Activated CD4-positive, alpha-beta T cell treated with anti-CD3 and anti-CD28 coated beads, Interleukin-2, amount 10 ng/mL, durations not matched to agents 7 days and 5 days (primary cell): ENCODE data around the gene UBAC1. TPM values are rescaled to one million over a fixed set of nuclear protein-coding genes. Genes with fewer than 3 reads are reported as not detected.
A peak's percentile ranks its signal among the peaks of the same experiment; 100 is the strongest.

Experiments used
- CTCF ChIA-PET: fragments of 350-600 bp; sonication (Branson Sonifier 250); formaldehyde crosslinking; loops from one replicate; lab custom pipeline; 2021; ENCODE audit warnings: antibody characterized with exemption; lab: Charles Lee
- POLR2A ChIA-PET: fragments of 350-600 bp; sonication (Branson Sonifier 250); formaldehyde crosslinking; loops from one replicate; lab custom pipeline; 2021; ENCODE audit warnings: antibody characterized with exemption; lab: Charles Lee
- DNase-seq: peaks from one replicate; pipeline ENCODE4 v3.0.0-alpha.2; 2020
- H3K27ac Mint-ChIP-seq: one replicate; pipeline ENCODE4 v1.8.0; 2021; ENCODE audit warnings: mild to moderate bottlenecking, moderate library complexity, mixed read lengths
- H3K27me3 Mint-ChIP-seq: one replicate; pipeline ENCODE4 v1.8.0; 2021; ENCODE audit warnings: mixed read lengths
- H3K36me3 Mint-ChIP-seq: one replicate; pipeline ENCODE4 v1.8.0; 2021; ENCODE audit warnings: low read depth, mixed read lengths
- H3K4me1 Mint-ChIP-seq: one replicate; pipeline ENCODE4 v1.8.0; 2021; ENCODE audit warnings: mixed read lengths
- H3K4me3 Mint-ChIP-seq: one replicate; pipeline ENCODE4 v1.8.0; 2021; ENCODE audit warnings: mild to moderate bottlenecking, moderate library complexity, mixed read lengths
- H3K9me3 Mint-ChIP-seq: one replicate; pipeline ENCODE4 v1.8.0; 2021; ENCODE audit warnings: mixed read lengths
- total RNA-seq, 2 experiments: library from RNA; stranded (reverse); gene quantifications; one replicate each; pipeline ENCODE4 v1.2.3, GENCODE V29; 2021

The UBAC1 gene, protein sequence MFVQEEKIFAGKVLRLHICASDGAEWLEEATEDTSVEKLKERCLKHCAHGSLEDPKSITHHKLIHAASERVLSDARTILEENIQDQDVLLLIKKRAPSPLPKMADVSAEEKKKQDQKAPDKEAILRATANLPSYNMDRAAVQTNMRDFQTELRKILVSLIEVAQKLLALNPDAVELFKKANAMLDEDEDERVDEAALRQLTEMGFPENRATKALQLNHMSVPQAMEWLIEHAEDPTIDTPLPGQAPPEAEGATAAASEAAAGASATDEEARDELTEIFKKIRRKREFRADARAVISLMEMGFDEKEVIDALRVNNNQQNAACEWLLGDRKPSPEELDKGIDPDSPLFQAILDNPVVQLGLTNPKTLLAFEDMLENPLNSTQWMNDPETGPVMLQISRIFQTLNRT
- 10 to 100 TPM; 29.7 to 32.6 TPM for total RNA-seq

DNA sequence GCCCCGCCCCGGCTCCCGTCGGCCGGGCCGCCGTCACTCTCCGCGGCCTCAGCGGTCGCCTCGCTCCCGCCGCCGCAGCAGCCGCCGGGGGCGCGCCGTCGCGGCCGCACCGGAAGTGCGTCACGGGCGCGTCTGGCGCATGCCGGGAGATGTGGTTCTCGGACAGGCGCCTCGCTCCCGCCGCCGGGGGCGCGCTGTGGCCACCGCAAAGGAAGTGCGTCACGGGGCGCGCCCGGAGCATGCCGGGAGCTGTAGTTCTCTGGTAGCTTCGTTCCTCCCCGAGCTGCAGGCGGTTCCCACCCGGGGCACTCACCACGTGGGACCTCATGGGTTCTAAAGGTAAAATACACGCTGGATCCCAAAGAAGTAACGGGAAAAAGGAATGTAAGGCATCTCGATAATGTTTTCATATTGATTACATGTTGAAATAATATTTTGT lies at the start of gene UBAC1:
Gene UBAC1, minus strand, starts transcription at position 97 of the 439 bp plus-strand sequence. CDS start 211 bp downstream, outside the sequence.
- Mint-ChIP-seq H3K27me3 (no peaks in the 10 kb centered on the region), H3K36me3 (no peaks in the 10 kb centered on the region), H3K27ac (peak within 1 kb of the TSS; percentile 83), H3K4me3 (peak within 1 kb of the TSS; percentile 82), H3K4me1 (peaks cover 21% of the 10 kb centered on the region), H3K9me3 (no peaks in the 10 kb centered on the region)
- DNase-seq = peak; percentile 93
- ChIA-PET CTCF (interaction anchor here (0.7 to 1.7 kb wide), 5 partner anchors 9 to 402 kb away, joined by 3 to 4 read pairs (median 3); no protein-coding TSS in a partner anchor), POLR2A (no interaction called here)

DNA sequence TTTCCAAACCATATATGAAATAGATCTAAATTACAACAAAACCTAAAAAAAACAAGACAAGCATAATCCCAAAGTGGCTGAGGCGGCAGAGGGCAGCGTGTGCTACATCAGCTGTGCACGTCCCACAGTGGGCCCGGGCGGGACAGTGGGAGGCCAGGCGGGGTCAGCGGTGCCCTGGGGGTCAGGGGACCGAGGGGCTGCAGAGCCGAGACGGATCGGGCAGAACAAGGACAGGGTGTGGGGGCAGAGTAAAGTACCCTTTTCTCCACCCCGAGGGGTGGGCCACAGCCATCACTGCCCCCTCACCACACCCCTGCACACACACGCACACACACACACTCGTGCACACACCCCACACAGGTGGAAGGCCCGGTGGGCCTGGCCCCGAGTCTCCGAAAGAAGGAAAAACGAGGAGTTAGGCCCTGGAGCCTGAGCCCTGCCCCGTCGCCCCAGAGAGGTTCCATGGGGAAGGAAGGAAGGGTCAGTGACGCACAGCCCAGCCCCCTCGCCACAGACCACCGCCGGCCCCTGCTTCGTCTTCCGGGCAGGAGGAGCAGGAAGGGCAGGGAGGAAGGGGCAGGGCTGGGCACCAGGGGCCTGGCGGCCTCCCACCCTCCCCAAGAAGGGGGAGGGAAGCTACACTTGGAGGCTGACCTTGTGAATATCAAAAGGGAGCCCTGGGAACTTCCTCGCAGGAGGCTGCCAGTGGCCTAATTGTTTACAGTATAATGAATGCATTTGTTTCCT lies 49.6 kb upstream of the UBAC1 start:
- ChIA-PET CTCF (no interaction called here), POLR2A (no interaction called here)
- H3K27ac Mint-ChIP-seq = no peak overlapping the region
- H3K36me3 Mint-ChIP-seq = no peaks in the 10 kb centered on the region
- no peak for DNase-seq
- no peak overlapping the region for H3K4me3 Mint-ChIP-seq
- no peaks in the 10 kb centered on the region for H3K4me1 Mint-ChIP-seq
- H3K27me3 Mint-ChIP-seq = no peaks in the 10 kb centered on the region
- H3K9me3 Mint-ChIP-seq = no peaks in the 10 kb centered on the region

- Mint-ChIP-seq H3K27ac (no peak overlapping the region), H3K4me3 (no peak overlapping the region), H3K4me1 (no peaks in the 10 kb centered on the region), H3K9me3 (no peaks in the 10 kb centered on the region), H3K27me3 (no peaks in the 10 kb centered on the region), H3K36me3 (no peaks in the 10 kb centered on the region)
- no peak for DNase-seq
- ChIA-PET CTCF (no interaction called here), POLR2A (no interaction called here)
These were observed 49.0 kb upstream of the UBAC1 start for GRCh38 chr9:136010176-136010575.

GRCh38 chr9:136009516-136009915 lies 48.3 kb upstream of the UBAC1 start:
- no peaks in the 10 kb centered on the region for H3K9me3 Mint-ChIP-seq
- CTCF ChIA-PET = no interaction called here
- no peaks in the 10 kb centered on the region for H3K4me1 Mint-ChIP-seq
- H3K27ac Mint-ChIP-seq = no peak overlapping the region
- no peak for DNase-seq
- no peak overlapping the region for H3K4me3 Mint-ChIP-seq
- H3K36me3 Mint-ChIP-seq = no peaks in the 10 kb centered on the region
- H3K27me3 Mint-ChIP-seq = no peaks in the 10 kb centered on the region
- POLR2A ChIA-PET = no interaction called here

GRCh38 chr9:136008693-136008997 lies 47.5 kb upstream of the UBAC1 start:
- Mint-ChIP-seq H3K9me3 (no peaks in the 10 kb centered on the region), H3K36me3 (no peaks in the 10 kb centered on the region), H3K27me3 (no peaks in the 10 kb centered on the region), H3K4me3 (no peak overlapping the region), H3K27ac (no peak overlapping the region), H3K4me1 (no peaks in the 10 kb centered on the region)
- ChIA-PET CTCF (interaction anchor here (1.1 kb wide), 1 partner anchor 21 kb away, joined by 3 read pairs; no protein-coding TSS in a partner anchor), POLR2A (no interaction called here)
- no peak for DNase-seq

GRCh38 chr9:136007934-136008692 lies 46.9 kb upstream of the UBAC1 start:
- CTCF ChIA-PET = interaction anchor here (1.1 kb wide), 1 partner anchor 20 kb away, joined by 3 read pairs; no protein-coding TSS in a partner anchor
- H3K4me1 Mint-ChIP-seq = no peaks in the 10 kb centered on the region
- no peak overlapping the region for H3K27ac Mint-ChIP-seq
- POLR2A ChIA-PET = no interaction called here
- no peak overlapping the region for H3K4me3 Mint-ChIP-seq
- no peaks in the 10 kb centered on the region for H3K36me3 Mint-ChIP-seq
- no peaks in the 10 kb centered on the region for H3K27me3 Mint-ChIP-seq
- H3K9me3 Mint-ChIP-seq = no peaks in the 10 kb centered on the region
- no peak for DNase-seq

- H3K27ac Mint-ChIP-seq = no peak overlapping the region
- H3K4me3 Mint-ChIP-seq = no peak overlapping the region
- ChIA-PET CTCF (interaction anchor here (1.1 kb wide), 1 partner anchor 20 kb away, joined by 3 read pairs; no protein-coding TSS in a partner anchor), POLR2A (no interaction called here)
- no peaks in the 10 kb centered on the region for H3K36me3 Mint-ChIP-seq
- no peaks in the 10 kb centered on the region for H3K9me3 Mint-ChIP-seq
- no peaks in the 10 kb centered on the region for H3K27me3 Mint-ChIP-seq
- no peaks in the 10 kb centered on the region for H3K4me1 Mint-ChIP-seq
- no peak for DNase-seq
These were observed 46.2 kb upstream of the UBAC1 start for GRCh38 chr9:136007276-136007933.

GRCh38 chr9:136006169-136006568 lies 45.0 kb upstream of the UBAC1 start:
- DNase-seq = no peak
- no peaks in the 10 kb centered on the region for H3K27me3 Mint-ChIP-seq
- CTCF ChIA-PET = no interaction called here
- no peak overlapping the region for H3K27ac Mint-ChIP-seq
- H3K9me3 Mint-ChIP-seq = no peaks in the 10 kb centered on the region
- H3K4me3 Mint-ChIP-seq = no peak overlapping the region
- no peaks in the 10 kb centered on the region for H3K4me1 Mint-ChIP-seq
- POLR2A ChIA-PET = no interaction called here
- H3K36me3 Mint-ChIP-seq = no peaks in the 10 kb centered on the region

DNA sequence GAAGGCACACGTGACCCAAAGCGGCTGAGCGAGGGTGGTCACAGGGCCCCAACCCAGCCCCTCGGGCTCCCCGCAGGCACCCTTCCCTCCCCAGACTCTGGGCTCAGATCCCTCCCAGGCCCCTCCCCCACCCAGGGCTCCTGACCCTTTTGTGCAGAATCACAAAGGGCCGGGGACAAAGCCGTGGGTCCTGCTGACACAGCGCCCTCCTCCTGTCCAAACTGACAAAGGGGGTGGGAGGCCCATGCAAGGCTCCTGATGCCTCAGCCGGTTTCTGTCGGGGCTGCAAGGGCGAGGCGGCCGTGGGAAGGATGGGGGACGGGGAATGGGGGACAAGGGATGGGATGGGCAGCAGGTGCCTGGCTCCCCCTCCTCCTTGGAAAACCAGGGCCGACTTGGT lies 43.5 kb upstream of the UBAC1 start:
- Mint-ChIP-seq H3K4me1 (no peaks in the 10 kb centered on the region), H3K27ac (no peak overlapping the region), H3K4me3 (no peak overlapping the region), H3K27me3 (no peaks in the 10 kb centered on the region), H3K36me3 (no peaks in the 10 kb centered on the region), H3K9me3 (no peaks in the 10 kb centered on the region)
- ChIA-PET POLR2A (no interaction called here), CTCF (no interaction called here)
- DNase-seq = no peak

DNA sequence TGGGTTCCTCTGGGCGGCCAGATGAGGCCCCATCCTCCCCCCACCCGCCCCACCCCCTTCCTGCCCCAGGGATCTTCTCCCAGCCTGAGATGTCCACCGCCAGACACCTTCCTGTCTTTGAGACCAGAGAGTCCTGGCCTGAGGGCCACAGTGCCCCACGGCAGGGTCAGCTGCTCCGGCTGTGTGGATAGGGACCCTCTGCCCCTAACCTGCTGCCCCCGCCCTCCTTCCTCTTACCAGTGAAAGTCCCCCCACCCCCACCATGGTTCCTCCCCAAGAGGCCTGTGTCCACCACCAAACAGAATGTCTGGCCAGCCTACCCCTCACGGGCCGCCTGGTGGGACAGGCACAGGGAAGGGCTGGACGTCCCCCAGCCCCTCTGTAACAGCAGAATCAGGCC lies 43.0 kb upstream of the UBAC1 start:
- no peak for DNase-seq
- ChIA-PET POLR2A (no interaction called here), CTCF (no interaction called here)
- no peak overlapping the region for H3K27ac Mint-ChIP-seq
- no peaks in the 10 kb centered on the region for H3K4me1 Mint-ChIP-seq
- no peaks in the 10 kb centered on the region for H3K9me3 Mint-ChIP-seq
- H3K27me3 Mint-ChIP-seq = no peaks in the 10 kb centered on the region
- H3K36me3 Mint-ChIP-seq = no peaks in the 10 kb centered on the region
- no peak overlapping the region for H3K4me3 Mint-ChIP-seq

DNA sequence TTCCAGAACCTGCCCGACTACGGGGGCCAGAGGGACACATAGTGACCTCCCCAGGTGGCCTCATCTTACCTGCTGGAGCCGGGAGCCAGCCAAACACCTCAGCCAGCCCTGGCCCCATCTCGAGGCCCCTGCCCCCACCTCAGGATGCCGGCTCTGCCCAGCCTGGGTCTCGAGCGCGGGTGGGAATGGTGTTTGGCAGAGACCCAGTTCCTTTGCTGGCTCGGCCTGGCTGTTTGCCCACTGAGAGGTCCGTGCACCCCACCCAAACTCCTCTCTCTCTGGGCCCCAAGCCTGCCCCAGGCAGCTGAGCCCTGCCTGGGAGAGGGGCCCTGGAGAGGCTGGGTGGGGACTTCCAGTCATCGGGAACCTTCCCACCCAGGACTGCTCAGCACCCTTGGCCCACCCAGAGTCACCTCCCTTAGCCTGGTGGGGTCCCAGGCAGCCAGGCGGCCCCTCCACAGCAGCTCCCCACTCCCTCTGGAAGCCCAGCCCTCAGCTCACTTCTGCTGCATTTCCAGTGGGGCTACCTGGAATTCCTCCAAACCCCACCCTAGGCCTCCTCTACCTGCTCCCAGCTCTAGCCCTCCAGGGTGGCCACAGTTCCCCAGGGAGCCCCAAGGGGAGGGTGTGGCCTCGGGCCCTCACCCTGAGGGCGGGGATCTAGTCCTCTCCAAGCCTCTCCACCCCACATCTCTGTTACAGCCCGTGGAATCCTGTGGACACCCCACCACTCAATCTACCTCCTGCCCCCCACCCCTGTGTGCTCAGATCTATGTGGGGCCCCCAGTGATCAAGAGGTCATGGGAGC lies 42.4 kb upstream of the UBAC1 start:
- no peaks in the 10 kb centered on the region for H3K9me3 Mint-ChIP-seq
- H3K4me1 Mint-ChIP-seq = no peaks in the 10 kb centered on the region
- ChIA-PET CTCF (no interaction called here), POLR2A (no interaction called here)
- H3K27ac Mint-ChIP-seq = no peak overlapping the region
- H3K27me3 Mint-ChIP-seq = no peaks in the 10 kb centered on the region
- no peak overlapping the region for H3K4me3 Mint-ChIP-seq
- no peaks in the 10 kb centered on the region for H3K36me3 Mint-ChIP-seq
- no peak for DNase-seq

DNA sequence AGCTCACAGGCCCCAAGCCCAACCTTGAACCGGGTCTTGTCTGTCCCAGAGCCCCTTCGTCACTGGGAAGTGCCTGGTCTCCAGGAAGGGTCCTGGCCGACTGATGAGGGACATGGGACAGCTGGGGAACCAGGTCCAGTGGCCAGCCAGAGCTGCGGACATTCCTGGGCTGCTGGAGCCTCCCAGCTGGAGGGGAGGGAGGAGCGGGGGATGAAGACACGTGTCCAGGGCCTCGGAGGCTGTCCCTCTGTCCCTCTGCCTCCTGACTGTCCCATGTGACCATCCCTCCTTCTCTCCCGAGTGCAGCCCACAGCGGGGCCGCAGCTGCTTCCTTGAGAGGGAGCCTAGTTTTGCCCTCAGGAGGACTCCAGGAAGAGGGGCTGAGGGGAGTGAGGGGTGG lies 41.7 kb upstream of the UBAC1 start:
- Mint-ChIP-seq H3K4me1 (no peaks in the 10 kb centered on the region), H3K27ac (no peak overlapping the region), H3K36me3 (no peaks in the 10 kb centered on the region), H3K27me3 (no peaks in the 10 kb centered on the region), H3K9me3 (no peaks in the 10 kb centered on the region), H3K4me3 (no peak overlapping the region)
- DNase-seq = no peak
- CTCF ChIA-PET = no interaction called here
- POLR2A ChIA-PET = no interaction called here
